OCI-LY7 (cell line): ENCODE results near the gene FSIP1.

Experiments
- CTCF ChIP-seq: fragments of 200-600 bp; sonication (generic); conservative IDR thresholded peaks from 2 replicates; pipeline ENCODE4 v1.5.1; 2014; ENCODE audit warnings: mild to moderate bottlenecking, antibody characterized with exemption, low read length, moderate library complexity, mixed read lengths
- EZH2phosphoT487 ChIP-seq: fragments of 200-600 bp; sonication (generic); IDR thresholded peaks from 2 replicates; pipeline ENCODE4 v1.6.1; 2018; ENCODE audit warnings: low read depth, borderline replicate concordance, mild to moderate bottlenecking, mixed run types, antibody characterized with exemption, low read length, moderate library complexity, mixed read lengths

DNA sequence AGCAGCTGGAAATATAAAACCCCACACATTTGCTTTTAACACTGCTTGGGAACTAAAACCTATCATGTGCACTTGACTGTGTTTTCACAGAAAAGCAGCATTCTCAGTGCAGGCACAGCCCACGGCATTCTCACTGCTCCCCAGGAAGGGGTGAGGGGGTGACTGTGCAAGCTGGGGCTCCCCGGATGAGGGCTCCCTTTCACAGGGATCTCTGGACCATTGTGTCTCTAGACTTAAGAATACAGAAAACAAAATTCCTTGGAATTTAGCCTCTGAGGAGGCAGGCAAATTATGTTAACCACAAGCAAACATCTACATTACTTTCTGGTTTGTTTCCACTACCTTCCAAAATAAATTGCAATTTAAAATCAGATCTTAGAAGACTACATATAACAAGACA, 100.3 kb downstream of the FSIP1 start:
- TF ChIP-seq EZH2phosphoT487 (no peak), CTCF (no peak)
